SK-N-SH (cell line): ENCODE measurements around the gene OR10C1. TPM values are rescaled to one million over a fixed set of nuclear protein-coding genes. Genes with fewer than 3 reads are reported as not detected.

ENCODE experiments used
- CTCF ChIA-PET: fragments of 300-600, 350-600 bp; formaldehyde crosslinking; extraction: SDS; loops from one replicate; lab custom pipeline; 2021; lab: Yijun Ruan, JAX
- POLR2A ChIA-PET: fragments of 350-600 bp; sonication (Branson Sonifier 250); formaldehyde crosslinking; extraction: SDS; loops from one replicate; lab custom pipeline; 2020; ENCODE audit warnings: antibody characterized with exemption, inconsistent platforms; lab: Yijun Ruan, JAX
- DNase-seq: peaks from one replicate; pipeline ENCODE4 v3.0.0; 2012
- H2AFZ ChIP-seq: fragments of 200-600 bp; sonication (generic); 2 replicates; pipeline ENCODE4 v1.8.1; 2016; ENCODE audit warnings: antibody characterized with exemption, mild to moderate bottlenecking, low read depth
- H3F3A ChIP-seq: fragments of 200-600 bp; sonication (generic); replicated peaks from 2 replicates; pipeline ENCODE3; 2016; ENCODE audit warnings: antibody characterized with exemption, mild to moderate bottlenecking; ENCODE audit not compliant: insufficient read depth
- H3K27ac ChIP-seq, 2 experiments: fragments of 200-500 bp in 1 of 2; fragments of 200-600 bp in 1 of 2; sonication (Bioruptor generic) in 1 of 2; sonication (generic), shearing (Covaris generic) in 1 of 2; 2 replicates each; pipeline versions ENCODE4 v1.5.1 to v1.6.1; 2014 to 2016; ENCODE audit warnings: low read depth in 2 of 2, inconsistent platforms in 1 of 2, low read length in 1 of 2, mild to moderate bottlenecking in 1 of 2, mixed read lengths in 1 of 2
- H3K27me3 ChIP-seq: fragments of 200-600 bp; sonication (generic), shearing (Covaris generic); 2 replicates; pipeline ENCODE4 v1.6.1; 2016; ENCODE audit warnings: mixed run types; ENCODE audit not compliant: insufficient read depth
- H3K36me3 ChIP-seq, 2 experiments: fragments of 200-500 bp in 1 of 2; fragments of 200-600 bp in 1 of 2; sonication (Bioruptor generic) in 1 of 2; sonication (generic) in 1 of 2; replicated peaks in 1 of 2; 2 replicates each; pipeline versions ENCODE3 to v1.5.1; 2014 to 2016; ENCODE audit warnings: low read length in 1 of 2, mild to moderate bottlenecking in 1 of 2; ENCODE audit not compliant: insufficient read depth in 2 of 2, control insufficient read depth in 1 of 2
- H3K4me1 ChIP-seq, 2 experiments: fragments of 200-500 bp in 1 of 2; fragments of 200-600 bp in 1 of 2; sonication (Bioruptor generic) in 1 of 2; sonication (generic), shearing (Covaris generic) in 1 of 2; 2 replicates each; pipeline versions ENCODE4 v1.5.1 to v1.6.1; 2014 to 2016; ENCODE audit warnings: low read depth in 1 of 2, low read length in 1 of 2, mixed run types in 1 of 2; ENCODE audit not compliant: insufficient read depth in 2 of 2, control insufficient read depth in 1 of 2
- H3K4me2 ChIP-seq: fragments of 200-600 bp; sonication (generic), shearing (Covaris generic); 2 replicates; pipeline ENCODE4 v1.6.1; 2017; ENCODE audit warnings: mixed run types
- H3K4me3 ChIP-seq, 2 experiments: fragments of 200-500 bp in 1 of 2; fragments of 200-600 bp in 1 of 2; sonication (Bioruptor generic) in 1 of 2; sonication (generic), shearing (Covaris generic) in 1 of 2; 2 replicates each; pipeline versions ENCODE4 v1.5.1 to v1.8.1; 2014 to 2016; ENCODE audit warnings: low read depth in 2 of 2, inconsistent platforms in 1 of 2, low read length in 1 of 2, mild to moderate bottlenecking in 1 of 2, mixed read lengths in 1 of 2, moderate library complexity in 1 of 2
- H3K79me2 ChIP-seq: fragments of 200-600 bp; sonication (generic); 2 replicates; pipeline ENCODE4 v1.8.1; 2017; ENCODE audit warnings: mild to moderate bottlenecking; ENCODE audit not compliant: insufficient read depth
- H3K9ac ChIP-seq: fragments of 200-600 bp; sonication (generic); 2 replicates; pipeline ENCODE4 v1.6.1; 2017; ENCODE audit warnings: mixed run types
- H3K9me2 ChIP-seq: fragments of 200-600 bp; sonication (generic); 2 replicates; pipeline ENCODE4 v1.6.1; 2017; ENCODE audit warnings: mixed run types
- H3K9me3 ChIP-seq: fragments of 200-600 bp; sonication (generic); 2 replicates; pipeline ENCODE4 v1.6.1; 2017; ENCODE audit warnings: mixed run types, mild to moderate bottlenecking, moderate library complexity
- H4K20me1 ChIP-seq: fragments of 200-600 bp; sonication (generic); 2 replicates; pipeline ENCODE4 v1.6.1; 2017; ENCODE audit warnings: mild to moderate bottlenecking, mixed run types; ENCODE audit not compliant: insufficient read depth
- ELF1 ChIP-seq: IDR thresholded peaks from 2 replicates; pipeline ENCODE4 v1.4.0; 2012
- EP300 ChIP-seq, 2 experiments: IDR thresholded peaks; 2 replicates each; pipeline versions ENCODE4 v1.4.0 to v1.6.1; 2012; ENCODE audit warnings: borderline replicate concordance in 1 of 2, low read depth in 1 of 2, low read length in 1 of 2
- FOXJ3 ChIP-seq: sonication (generic); formaldehyde crosslinking; IDR thresholded peaks from 2 replicates; pipeline ENCODE4 v1.5.1; 2020; ENCODE audit warnings: mild to moderate bottlenecking, missing genetic modification reagents
- FOXM1 ChIP-seq: IDR thresholded peaks from 2 replicates; pipeline ENCODE4 v1.4.0; 2012; ENCODE audit warnings: low read depth, mild to moderate bottlenecking
- MEF2A ChIP-seq: IDR thresholded peaks from 2 replicates; pipeline ENCODE4 v1.4.0; 2012; ENCODE audit warnings: low read depth, borderline replicate concordance
- MXI1 ChIP-seq: IDR thresholded peaks from 2 replicates; pipeline ENCODE4 v1.6.1; 2012; ENCODE audit warnings: mild to moderate bottlenecking, low read depth, low read length, improper control_type of control experiment
- NFIC ChIP-seq: IDR thresholded peaks from 2 replicates; pipeline ENCODE4 v1.4.0; 2012; ENCODE audit warnings: borderline replicate concordance
- NRF1 ChIP-seq: IDR thresholded peaks from 2 replicates; pipeline ENCODE4 v1.6.1; 2012; ENCODE audit warnings: low read depth, mild to moderate bottlenecking, low read length
- RAD21 ChIP-seq: IDR thresholded peaks from 2 replicates; pipeline ENCODE4 v1.6.1; 2012; ENCODE audit warnings: mild to moderate bottlenecking, low read length
- RCOR1 ChIP-seq: fragments of 150-350 bp; IDR thresholded peaks from 2 replicates; pipeline ENCODE4 v1.6.1; 2017; ENCODE audit warnings: antibody characterized with exemption, low read length
- RFX5 ChIP-seq: IDR thresholded peaks from 2 replicates; pipeline ENCODE4 v1.6.1; 2012; ENCODE audit warnings: mild to moderate bottlenecking, improper control_type of control experiment, low read length
- SIN3A ChIP-seq: IDR thresholded peaks from 2 replicates; pipeline ENCODE4 v1.6.1; 2012; ENCODE audit warnings: low read depth, mild to moderate bottlenecking, low read length, moderate library complexity, borderline replicate concordance
- SMC3 ChIP-seq: IDR thresholded peaks from 2 replicates; pipeline ENCODE4 v1.6.1; 2012; ENCODE audit warnings: low read depth, low read length, improper control_type of control experiment
- TAF1 ChIP-seq: IDR thresholded peaks from 2 replicates; pipeline ENCODE4 v1.6.1; 2012; ENCODE audit warnings: low read depth, mild to moderate bottlenecking, low read length, moderate library complexity, borderline replicate concordance
- TCF12 ChIP-seq: IDR thresholded peaks from 2 replicates; pipeline ENCODE4 v1.4.0; 2012
- TEAD4 ChIP-seq: IDR thresholded peaks from 2 replicates; pipeline ENCODE4 v1.4.0; 2012; ENCODE audit warnings: mild to moderate bottlenecking, borderline replicate concordance; ENCODE audit not compliant: insufficient read depth
- YY1 ChIP-seq: IDR thresholded peaks from 2 replicates; pipeline ENCODE4 v1.4.0; 2012; ENCODE audit warnings: low read depth, mild to moderate bottlenecking
- WGBS: methylation state at CpG from one replicate; pipeline ENCODE4 v1.1.6; 2017; ENCODE audit warnings: low lambda C conversion rate; 5-methylcytosine and 5-hydroxymethylcytosine counted together
- polyA plus RNA-seq, 3 experiments: library from polyadenylated mRNA; depleted of rRNA; stranded (reverse); fragments of >200 nt; gene quantifications; 2 replicates each; pipeline ENCODE4 v1.2.3, GENCODE V29; 2012
- TF ChIP-seq, protein P1 (sequence below): IDR thresholded peaks from 2 replicates; pipeline ENCODE4 v1.4.0; 2012; ENCODE audit warnings: low read depth, borderline replicate concordance
- TF ChIP-seq, protein P2 (sequence below): IDR thresholded peaks from 2 replicates; pipeline ENCODE4 v1.4.0; 2012; ENCODE audit warnings: low read depth, borderline replicate concordance
- TF ChIP-seq, protein P3 (sequence below): IDR thresholded peaks from 2 replicates; pipeline ENCODE4; 2012

Gene OR10C1
- polyA plus RNA-seq, 1 of the 3 experiments (the other 2 are of a cell fraction), result not detected

DNA sequence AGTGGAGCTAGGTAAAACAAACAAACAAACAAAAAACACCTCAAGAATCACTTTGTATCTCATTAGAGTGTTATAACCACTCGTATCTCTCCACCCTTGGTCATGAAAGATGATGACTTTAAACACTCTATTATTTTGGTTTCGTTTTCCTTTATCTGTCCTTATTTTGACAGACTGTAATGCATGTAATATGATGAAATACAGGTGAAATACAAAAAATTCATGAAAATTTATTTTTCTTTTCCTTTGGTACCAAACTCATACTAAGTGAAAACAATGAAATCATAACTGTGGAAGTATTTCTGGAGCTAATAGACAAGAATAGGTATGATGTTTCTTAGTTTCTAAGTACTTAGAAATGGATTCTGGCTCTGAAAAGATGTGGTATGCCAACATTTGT, 39.6 kb upstream of the OR10C1 start:
- CTCF ChIA-PET, result no interaction called here
- H3K9me2 ChIP-seq, result no peaks in the 10 kb centered on the region
- H3K9ac ChIP-seq, result no peak overlapping the region
- no peak overlapping the region for H3K4me2 ChIP-seq
- H3K9me3 ChIP-seq, result no peaks in the 10 kb centered on the region
- no peaks in the 10 kb centered on the region for H3K36me3 ChIP-seq
- no peak overlapping the region for H3K4me3 ChIP-seq
- H3K27me3 ChIP-seq, result no peaks in the 10 kb centered on the region
- no peak for DNase-seq
- no peaks in the 10 kb centered on the region for H3F3A ChIP-seq
- no peaks in the 10 kb centered on the region for H4K20me1 ChIP-seq
- TF ChIP-seq RFX5, result no peak
- TF ChIP-seq ELF1, result no peak
- no peak for TF ChIP-seq FOXM1
- no peak for TF ChIP-seq NRF1
- no peak for TF ChIP-seq YY1
- no peak for TF ChIP-seq FOXJ3 (CRISPR knock-in tag)
- TF ChIP-seq SIN3A, result no peak
- TF ChIP-seq RAD21, result no peak
- TF ChIP-seq, protein P1, sequence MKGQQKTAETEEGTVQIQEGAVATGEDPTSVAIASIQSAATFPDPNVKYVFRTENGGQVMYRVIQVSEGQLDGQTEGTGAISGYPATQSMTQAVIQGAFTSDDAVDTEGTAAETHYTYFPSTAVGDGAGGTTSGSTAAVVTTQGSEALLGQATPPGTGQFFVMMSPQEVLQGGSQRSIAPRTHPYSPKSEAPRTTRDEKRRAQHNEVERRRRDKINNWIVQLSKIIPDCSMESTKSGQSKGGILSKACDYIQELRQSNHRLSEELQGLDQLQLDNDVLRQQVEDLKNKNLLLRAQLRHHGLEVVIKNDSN, result no peak
- TF ChIP-seq, protein P2, sequence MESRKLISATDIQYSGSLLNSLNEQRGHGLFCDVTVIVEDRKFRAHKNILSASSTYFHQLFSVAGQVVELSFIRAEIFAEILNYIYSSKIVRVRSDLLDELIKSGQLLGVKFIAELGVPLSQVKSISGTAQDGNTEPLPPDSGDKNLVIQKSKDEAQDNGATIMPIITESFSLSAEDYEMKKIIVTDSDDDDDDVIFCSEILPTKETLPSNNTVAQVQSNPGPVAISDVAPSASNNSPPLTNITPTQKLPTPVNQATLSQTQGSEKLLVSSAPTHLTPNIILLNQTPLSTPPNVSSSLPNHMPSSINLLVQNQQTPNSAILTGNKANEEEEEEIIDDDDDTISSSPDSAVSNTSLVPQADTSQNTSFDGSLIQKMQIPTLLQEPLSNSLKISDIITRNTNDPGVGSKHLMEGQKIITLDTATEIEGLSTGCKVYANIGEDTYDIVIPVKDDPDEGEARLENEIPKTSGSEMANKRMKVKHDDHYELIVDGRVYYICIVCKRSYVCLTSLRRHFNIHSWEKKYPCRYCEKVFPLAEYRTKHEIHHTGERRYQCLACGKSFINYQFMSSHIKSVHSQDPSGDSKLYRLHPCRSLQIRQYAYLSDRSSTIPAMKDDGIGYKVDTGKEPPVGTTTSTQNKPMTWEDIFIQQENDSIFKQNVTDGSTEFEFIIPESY, result no peak
- TF ChIP-seq MXI1, result no peak
- no peak for TF ChIP-seq MEF2A
- no peak for TF ChIP-seq SMC3
- no peak for TF ChIP-seq RCOR1
- TF ChIP-seq, protein P3, sequence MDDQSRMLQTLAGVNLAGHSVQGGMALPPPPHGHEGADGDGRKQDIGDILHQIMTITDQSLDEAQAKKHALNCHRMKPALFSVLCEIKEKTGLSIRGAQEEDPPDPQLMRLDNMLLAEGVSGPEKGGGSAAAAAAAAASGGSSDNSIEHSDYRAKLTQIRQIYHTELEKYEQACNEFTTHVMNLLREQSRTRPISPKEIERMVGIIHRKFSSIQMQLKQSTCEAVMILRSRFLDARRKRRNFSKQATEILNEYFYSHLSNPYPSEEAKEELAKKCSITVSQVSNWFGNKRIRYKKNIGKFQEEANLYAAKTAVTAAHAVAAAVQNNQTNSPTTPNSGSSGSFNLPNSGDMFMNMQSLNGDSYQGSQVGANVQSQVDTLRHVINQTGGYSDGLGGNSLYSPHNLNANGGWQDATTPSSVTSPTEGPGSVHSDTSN, result no peak
- no peak for TF ChIP-seq TEAD4
- TF ChIP-seq TAF1, result no peak
- 0% methylated on average over 2 of the region's 2 CpGs for WGBS
- H3K27ac ChIP-seq, result no peak overlapping the region
- no peak overlapping the region for H2AFZ ChIP-seq
- POLR2A ChIA-PET, result no interaction called here
- no peaks in the 10 kb centered on the region for H3K79me2 ChIP-seq
- no peaks in the 10 kb centered on the region for H3K4me1 ChIP-seq

DNA sequence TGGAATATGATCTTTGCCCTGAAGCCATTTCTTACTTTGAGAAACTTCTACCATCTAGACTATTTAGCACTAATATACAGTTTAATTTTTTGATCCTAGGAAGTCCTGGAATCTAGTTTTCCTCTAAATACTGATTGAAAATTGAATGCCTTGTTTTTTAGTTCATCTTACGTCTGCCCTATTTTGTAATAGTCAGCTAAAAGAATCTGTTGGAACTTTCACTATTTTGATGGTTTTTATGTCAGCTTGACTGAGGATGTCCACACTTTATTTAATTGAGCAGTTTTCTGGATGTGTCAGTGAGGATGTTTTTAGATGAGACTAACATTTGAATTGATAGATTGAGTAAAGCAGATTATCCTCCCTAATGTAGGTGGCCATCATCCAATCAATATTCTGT, 35.3 kb upstream of the OR10C1 start:
- Histone ChIP-seq H2AFZ (no peak overlapping the region), H3F3A (no peaks in the 10 kb centered on the region), H3K4me1 (no peaks in the 10 kb centered on the region), H3K9me2 (no peaks in the 10 kb centered on the region), H3K9ac (no peak overlapping the region), H3K4me2 (no peak overlapping the region), H3K9me3 (no peaks in the 10 kb centered on the region), H3K27me3 (no peaks in the 10 kb centered on the region), H4K20me1 (no peaks in the 10 kb centered on the region), H3K27ac (no peak overlapping the region), H3K4me3 (no peak overlapping the region), H3K36me3 (no peaks in the 10 kb centered on the region), H3K79me2 (no peaks in the 10 kb centered on the region)
- CTCF ChIA-PET, result no interaction called here
- no peak for DNase-seq
- 0% methylated on average over 1 of the region's 1 CpG for WGBS
- POLR2A ChIA-PET, result no interaction called here
- TF ChIP-seq, protein P1, result no peak
- TF ChIP-seq SIN3A, result no peak
- no peak for TF ChIP-seq TEAD4
- no peak for TF ChIP-seq MXI1
- TF ChIP-seq NFIC, result no peak
- no peak for TF ChIP-seq EP300 (IDR thresholded peaks at IDR 0.05; ENCODE audit: borderline replicate concordance in 1 of 2, low read depth in 1 of 2, low read length in 1 of 2)
- no peak for TF ChIP-seq TCF12
- TF ChIP-seq MEF2A, result no peak
- TF ChIP-seq SMC3, result no peak
- TF ChIP-seq, protein P3, result no peak
